HL-60 (cell line): ENCODE results near the gene RAE1.

Experiments used
- DNase-seq, 2 experiments: peaks; one replicate each; pipeline ENCODE4 v3.0.0-alpha.2; 2010 to 2020; ENCODE audit warnings: low read depth in 1 of 2, low spot score in 1 of 2
- H3K27ac ChIP-seq: fragments of 250-450 bp; sonication (Bioruptor Pico); replicated peaks from 2 replicates; pipeline ENCODE4 v1.5.1; 2020; ENCODE audit warnings: mild to moderate bottlenecking, moderate library complexity
- H3K27me3 ChIP-seq: fragments of 250-450 bp; sonication (Bioruptor Pico); 2 replicates; pipeline ENCODE4 v1.5.1; 2021; ENCODE audit warnings: mild to moderate bottlenecking, moderate library complexity; ENCODE audit not compliant: insufficient read depth, poor library complexity, severe bottlenecking
- H3K4me3 ChIP-seq: replicated peaks from 2 replicates; pipeline ENCODE4 v1.5.1; 2011; ENCODE audit warnings: mild to moderate bottlenecking, control low read depth, low read length; ENCODE audit not compliant: insufficient read depth
- GABPA ChIP-seq: IDR thresholded peaks from 2 replicates; pipeline ENCODE4 v1.6.1; 2012; ENCODE audit warnings: low read depth
- POLR2AphosphoS5 ChIP-seq: IDR thresholded peaks from 2 replicates; pipeline ENCODE4 v1.6.1; 2012; ENCODE audit warnings: low read depth
- SPI1 ChIP-seq: IDR thresholded peaks from 2 replicates; pipeline ENCODE4 v1.6.1; 2012; ENCODE audit warnings: low read depth, mild to moderate bottlenecking, borderline replicate concordance
- TF ChIP-seq, protein P1 (sequence below): IDR thresholded peaks from one replicate; pipeline ENCODE4 v1.5.1; 2011; ENCODE audit warnings: low read length, control low read depth, inconsistent platforms; ENCODE audit not compliant: insufficient read depth
- TF ChIP-seq, protein P2 (sequence below): IDR thresholded peaks from 2 replicates; pipeline ENCODE4 v1.6.1; 2012; ENCODE audit warnings: low read depth; ENCODE audit not compliant: insufficient replicate concordance

RAE1 gene

DNA sequence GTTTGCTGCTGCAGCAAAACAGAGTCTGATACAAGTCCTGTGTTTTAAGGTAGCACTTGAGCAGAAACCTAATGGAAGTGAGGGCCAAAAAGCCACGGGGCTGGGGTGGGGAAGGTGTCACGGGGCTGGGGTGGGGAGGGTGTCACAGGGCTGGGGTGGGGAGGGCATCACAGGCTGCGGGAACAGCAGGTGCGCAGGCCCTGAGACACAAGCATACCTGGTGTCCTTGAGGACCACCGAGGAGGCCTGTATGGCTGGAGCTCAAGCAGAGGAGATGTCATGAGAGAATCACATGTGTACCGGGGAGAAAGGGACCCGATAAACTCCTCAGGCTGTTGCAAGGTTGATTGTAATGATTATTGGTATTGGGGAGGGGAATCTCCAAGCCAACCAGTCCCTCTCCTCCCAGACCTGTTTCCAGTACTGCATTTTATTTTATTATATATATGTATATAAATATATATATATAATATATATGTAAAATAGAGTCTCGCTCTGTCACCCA is 35.0 kb upstream of the RAE1 start:
- no peak for DNase-seq
- no peaks in the 10 kb centered on the region for H3K27me3 ChIP-seq
- H3K4me3 ChIP-seq = no peak overlapping the region
- no peak for TF ChIP-seq SPI1
- no peak overlapping the region for H3K27ac ChIP-seq

DNA sequence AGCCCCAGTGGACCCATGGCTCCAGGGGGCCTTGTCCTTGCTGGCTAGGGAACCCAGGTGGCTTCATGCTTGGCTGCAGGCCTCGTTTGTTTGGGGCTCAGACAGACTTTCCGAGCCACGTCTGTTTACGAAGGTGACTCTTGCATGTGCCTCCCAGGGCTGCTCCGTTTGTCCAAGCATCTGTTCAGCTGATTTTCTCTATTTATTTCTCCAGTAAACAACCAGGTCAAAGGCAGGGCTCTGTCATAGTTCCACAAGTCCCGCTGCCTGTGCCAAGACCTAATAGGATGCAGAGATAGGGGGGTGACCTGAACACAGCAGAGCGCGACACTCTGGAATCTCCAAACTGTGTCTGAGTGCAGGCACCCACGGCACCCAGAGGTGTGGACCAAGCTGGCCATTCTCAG is 34.3 kb upstream of the RAE1 start:
- Histone ChIP-seq H3K27ac (no peak overlapping the region), H3K4me3 (no peak overlapping the region), H3K27me3 (no peaks in the 10 kb centered on the region)
- TF ChIP-seq, protein P1, sequence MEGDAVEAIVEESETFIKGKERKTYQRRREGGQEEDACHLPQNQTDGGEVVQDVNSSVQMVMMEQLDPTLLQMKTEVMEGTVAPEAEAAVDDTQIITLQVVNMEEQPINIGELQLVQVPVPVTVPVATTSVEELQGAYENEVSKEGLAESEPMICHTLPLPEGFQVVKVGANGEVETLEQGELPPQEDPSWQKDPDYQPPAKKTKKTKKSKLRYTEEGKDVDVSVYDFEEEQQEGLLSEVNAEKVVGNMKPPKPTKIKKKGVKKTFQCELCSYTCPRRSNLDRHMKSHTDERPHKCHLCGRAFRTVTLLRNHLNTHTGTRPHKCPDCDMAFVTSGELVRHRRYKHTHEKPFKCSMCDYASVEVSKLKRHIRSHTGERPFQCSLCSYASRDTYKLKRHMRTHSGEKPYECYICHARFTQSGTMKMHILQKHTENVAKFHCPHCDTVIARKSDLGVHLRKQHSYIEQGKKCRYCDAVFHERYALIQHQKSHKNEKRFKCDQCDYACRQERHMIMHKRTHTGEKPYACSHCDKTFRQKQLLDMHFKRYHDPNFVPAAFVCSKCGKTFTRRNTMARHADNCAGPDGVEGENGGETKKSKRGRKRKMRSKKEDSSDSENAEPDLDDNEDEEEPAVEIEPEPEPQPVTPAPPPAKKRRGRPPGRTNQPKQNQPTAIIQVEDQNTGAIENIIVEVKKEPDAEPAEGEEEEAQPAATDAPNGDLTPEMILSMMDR = no peak
- TF ChIP-seq, protein P2, sequence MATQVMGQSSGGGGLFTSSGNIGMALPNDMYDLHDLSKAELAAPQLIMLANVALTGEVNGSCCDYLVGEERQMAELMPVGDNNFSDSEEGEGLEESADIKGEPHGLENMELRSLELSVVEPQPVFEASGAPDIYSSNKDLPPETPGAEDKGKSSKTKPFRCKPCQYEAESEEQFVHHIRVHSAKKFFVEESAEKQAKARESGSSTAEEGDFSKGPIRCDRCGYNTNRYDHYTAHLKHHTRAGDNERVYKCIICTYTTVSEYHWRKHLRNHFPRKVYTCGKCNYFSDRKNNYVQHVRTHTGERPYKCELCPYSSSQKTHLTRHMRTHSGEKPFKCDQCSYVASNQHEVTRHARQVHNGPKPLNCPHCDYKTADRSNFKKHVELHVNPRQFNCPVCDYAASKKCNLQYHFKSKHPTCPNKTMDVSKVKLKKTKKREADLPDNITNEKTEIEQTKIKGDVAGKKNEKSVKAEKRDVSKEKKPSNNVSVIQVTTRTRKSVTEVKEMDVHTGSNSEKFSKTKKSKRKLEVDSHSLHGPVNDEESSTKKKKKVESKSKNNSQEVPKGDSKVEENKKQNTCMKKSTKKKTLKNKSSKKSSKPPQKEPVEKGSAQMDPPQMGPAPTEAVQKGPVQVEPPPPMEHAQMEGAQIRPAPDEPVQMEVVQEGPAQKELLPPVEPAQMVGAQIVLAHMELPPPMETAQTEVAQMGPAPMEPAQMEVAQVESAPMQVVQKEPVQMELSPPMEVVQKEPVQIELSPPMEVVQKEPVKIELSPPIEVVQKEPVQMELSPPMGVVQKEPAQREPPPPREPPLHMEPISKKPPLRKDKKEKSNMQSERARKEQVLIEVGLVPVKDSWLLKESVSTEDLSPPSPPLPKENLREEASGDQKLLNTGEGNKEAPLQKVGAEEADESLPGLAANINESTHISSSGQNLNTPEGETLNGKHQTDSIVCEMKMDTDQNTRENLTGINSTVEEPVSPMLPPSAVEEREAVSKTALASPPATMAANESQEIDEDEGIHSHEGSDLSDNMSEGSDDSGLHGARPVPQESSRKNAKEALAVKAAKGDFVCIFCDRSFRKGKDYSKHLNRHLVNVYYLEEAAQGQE = no peak
- TF ChIP-seq POLR2AphosphoS5 (no peak), SPI1 (no peak), GABPA (no peak)
- DNase-seq = no peak

DNA sequence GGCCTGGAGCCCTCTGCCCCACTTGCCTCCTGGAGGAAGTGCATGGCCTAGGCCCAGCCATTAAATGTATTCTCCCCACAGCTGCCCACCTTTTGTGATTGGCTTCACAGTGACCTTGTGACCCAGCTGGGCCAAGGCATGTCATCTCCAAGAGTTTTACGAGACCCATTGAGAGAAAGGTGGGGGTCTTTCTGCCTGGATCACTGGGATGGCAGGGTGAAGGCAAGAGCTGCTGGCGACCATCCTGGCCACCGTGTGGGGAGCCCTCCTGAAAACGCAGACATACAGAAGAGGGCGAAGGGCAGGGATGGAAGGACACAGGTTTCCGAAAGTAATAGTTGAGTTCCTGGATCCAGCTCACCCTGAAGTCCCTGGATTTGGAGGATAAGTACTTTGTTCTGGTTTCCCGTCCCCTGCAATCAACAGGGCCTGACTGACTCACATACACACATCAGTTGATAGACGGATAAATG is 33.7 kb upstream of the RAE1 start:
- Histone ChIP-seq H3K4me3 (no peak overlapping the region), H3K27ac (no peak overlapping the region), H3K27me3 (no peaks in the 10 kb centered on the region)
- TF ChIP-seq SPI1 = no peak
- no peak for TF ChIP-seq POLR2AphosphoS5
- TF ChIP-seq GABPA = no peak
- TF ChIP-seq, protein P2 = no peak
- TF ChIP-seq, protein P1 = no peak
- no peak for DNase-seq

DNA sequence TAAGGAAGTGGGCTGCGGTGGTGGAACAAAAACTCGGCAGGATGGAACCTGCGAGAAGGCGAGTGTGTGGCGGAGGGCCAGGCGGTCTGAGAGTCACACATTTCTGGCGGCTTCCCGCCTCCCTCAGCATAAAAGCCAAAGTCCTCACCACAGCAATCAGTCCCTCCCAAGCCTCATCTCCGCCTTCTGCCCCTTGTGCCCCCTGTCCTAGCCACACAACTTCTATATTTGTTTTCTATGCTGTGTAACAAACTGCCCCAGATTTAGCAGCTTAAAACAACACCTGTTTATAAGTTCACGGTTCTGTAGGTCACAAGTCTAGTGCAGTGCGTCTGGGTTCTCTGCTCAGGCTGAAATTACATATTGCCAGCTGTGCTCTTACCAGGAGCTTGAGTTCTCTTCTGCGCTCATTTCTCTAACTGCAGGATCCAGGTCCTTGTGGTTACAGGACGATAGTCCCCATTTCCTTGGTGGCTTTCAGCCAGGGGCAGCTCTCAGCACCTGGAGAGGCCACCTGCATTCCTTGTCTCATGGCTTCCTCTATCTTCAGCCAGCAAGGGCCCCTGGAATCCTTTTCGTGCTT is 33.2 kb upstream of the RAE1 start:
- no peak for TF ChIP-seq SPI1
- TF ChIP-seq GABPA = no peak
- TF ChIP-seq, protein P1 = no peak
- no peak overlapping the region for H3K4me3 ChIP-seq
- no peaks in the 10 kb centered on the region for H3K27me3 ChIP-seq
- H3K27ac ChIP-seq = no peak overlapping the region
- no peak for DNase-seq
